AML-193 (cell line): ENCODE results near the gene MSX2.
"Not testable (repeated sequence)": the region's sequence is repeated elsewhere in the genome, so short reads cannot be mapped to it uniquely, and the experiment has no call there.

Source experiments
- DNase-seq, 2 experiments: peaks; one replicate each; lab custom pipeline; 2025; lab: John Stamatoyannopoulos, UW

The MSX2 gene

DNA sequence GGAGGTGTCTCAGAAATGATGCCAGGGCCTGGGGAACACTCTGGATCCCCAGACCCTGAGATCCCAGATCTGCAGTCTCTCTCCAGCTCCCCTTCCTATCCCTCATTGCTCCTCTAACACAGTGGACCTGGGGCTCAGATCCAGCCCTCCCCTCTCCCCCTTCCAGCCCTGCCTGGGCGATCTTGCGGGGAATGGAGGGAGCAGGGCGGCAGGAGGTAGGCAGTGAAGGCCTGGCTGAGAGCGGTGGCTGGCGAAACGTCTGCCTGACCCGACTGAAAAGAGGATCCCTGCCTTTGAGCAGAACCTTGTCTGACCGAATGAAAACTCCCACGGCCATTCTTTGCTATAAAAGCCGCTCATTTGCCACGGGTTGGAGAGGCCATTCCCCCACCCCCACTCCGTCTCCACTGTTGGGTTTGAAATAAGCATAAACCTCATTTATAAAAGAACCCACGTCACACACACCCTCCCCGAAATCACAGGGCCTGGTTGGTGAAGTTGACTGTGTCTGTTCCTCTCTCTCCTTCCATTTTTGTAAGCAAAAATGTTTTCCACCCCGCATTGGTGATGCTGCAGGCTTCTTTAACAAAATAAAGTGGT, 8.8 kb downstream of the MSX2 start:
- DNase-seq = no peak

DNA sequence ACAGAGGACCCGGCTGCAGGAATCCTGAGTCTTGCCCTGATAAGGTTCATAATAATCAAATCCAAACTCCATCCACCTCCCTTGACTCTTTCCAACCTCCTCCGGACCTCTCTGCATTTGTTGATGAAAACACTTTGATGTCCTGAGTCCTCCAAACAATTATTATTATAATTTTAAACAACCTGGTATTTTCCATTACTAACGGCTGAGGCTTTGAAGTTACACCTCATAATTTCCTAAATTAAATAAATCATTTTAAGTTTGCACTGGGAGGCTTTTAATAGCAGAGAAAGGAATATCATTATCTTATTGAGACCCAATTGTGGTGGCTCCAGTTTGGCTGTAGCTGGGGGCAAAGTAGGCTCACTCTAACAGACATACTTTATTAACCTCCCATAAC, 9.5 kb downstream of the MSX2 start:
- no peak for DNase-seq

DNA sequence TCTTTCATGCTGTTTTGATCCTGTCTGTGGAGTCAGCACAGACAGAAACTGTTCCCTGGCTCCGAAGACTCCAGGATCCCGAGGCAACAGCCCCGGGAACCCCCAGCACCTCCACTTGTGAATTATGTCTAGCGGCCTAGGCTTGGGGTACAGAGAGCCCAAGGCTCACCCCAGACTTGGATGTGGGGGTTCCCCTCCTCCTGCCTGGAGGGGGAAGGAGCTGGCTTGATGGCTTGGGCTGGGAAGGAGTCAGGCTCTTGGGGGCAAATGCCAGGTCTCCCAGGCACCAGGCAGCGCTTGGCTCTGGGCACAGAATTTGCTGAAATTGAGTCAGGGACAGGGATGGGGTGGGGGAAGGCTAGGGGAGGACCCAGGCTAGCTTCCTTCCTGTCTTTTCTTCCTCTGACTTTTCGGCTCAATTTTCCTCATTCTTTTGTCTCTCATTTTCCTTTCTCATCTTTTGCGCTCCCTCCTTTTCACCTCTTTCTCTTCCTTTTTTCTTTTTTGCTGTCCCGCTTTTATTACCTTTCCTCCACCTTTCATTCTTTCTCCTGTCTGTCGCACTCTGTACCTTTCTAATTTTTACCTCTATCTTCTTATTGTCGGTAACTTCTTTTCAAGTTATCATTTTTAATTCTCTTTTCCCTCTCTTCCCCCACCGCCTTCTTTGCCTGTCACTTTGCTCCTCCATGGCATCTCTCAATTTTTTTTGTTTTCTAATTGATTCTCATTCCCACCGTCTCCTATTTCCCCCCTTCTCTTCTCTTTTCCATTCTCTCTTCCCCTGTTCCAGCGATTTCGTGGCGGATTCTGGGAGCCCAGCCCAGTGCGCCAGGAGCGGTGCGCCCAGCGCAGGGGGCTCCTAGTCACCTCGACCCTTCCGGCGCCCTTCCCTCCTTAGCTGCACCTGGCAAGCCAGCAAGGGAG, 10.5 kb downstream of the MSX2 start:
- DNase-seq = no peak

DNA sequence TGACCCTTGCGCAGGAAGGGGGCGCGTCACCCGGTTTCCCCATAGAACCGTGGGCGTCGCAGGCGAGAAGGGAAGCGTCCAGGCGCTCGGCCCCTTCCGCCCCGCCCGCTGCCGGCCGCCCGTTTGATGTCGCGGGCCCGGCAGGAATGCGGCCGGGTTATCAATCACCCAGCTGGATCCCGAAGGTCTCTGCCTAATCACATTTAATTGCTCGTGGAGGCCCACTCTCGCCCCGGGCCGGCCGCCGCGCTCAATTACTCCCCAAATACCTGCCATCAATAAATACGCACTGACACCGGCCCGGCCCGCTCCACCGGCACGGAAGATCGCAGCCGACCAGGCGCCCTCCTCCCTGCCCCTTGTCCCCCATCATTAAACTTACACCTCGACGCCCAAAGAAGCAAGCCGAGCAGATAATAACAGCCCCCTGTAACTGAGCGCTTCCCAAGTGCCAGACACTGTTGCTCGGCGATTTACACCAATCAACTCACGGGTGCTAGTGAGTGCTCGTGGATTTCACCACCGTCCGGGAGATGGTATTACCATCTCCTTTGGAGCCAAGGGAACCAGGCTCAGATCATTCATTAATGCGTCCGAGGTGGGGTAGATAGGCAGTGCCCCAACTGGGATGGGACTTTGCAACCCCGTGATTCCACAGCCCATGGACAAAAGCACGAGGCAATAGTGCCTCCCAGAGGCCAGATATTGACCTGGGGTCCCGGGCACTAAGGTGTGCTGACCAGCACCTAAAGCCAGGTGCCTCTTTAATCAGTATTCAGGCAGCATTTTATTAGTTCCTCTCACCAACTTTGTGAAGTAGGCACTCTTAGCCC, 11.3 kb downstream of the MSX2 start:
- no peak for DNase-seq

DNA sequence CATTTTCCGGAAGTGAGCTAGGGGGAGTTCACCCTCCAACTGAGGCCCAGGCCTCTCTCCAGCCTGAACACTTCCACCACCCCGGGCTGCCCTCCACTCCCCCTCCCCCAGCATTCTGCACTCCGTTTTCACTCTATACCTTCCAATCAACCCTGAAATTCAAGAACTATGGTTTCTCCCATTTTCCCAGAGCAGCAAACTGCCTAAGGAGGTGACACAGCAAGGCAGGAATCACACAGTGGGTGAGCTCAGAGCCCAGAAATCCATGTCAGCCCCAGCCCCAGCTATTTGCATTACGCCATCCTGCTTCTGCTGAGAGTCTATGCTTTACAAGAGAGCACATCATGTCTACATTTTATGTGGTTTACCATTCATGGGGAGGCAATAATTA, 11.9 kb downstream of the MSX2 start:
- no peak for DNase-seq

DNA sequence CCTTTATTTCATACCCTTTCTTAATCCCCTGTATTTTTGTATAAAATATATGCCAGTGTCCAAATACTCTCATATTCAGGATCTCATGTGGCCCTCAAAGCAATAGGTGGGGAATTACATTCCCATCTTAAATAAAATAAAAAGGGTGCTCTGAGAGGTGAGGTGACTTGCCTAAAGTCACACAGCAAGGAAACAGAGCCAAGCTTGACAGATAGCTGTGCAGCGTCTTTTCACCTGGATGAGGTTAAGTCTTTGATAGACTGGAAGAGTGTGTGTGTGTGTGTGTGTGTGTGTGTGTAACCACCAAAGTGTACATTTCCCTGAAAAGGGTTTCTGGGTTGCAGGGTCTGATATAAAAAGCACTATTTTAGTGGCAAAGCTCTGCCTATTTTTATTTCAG, 12.4 kb downstream of the MSX2 start:
- no peak for DNase-seq

DNA sequence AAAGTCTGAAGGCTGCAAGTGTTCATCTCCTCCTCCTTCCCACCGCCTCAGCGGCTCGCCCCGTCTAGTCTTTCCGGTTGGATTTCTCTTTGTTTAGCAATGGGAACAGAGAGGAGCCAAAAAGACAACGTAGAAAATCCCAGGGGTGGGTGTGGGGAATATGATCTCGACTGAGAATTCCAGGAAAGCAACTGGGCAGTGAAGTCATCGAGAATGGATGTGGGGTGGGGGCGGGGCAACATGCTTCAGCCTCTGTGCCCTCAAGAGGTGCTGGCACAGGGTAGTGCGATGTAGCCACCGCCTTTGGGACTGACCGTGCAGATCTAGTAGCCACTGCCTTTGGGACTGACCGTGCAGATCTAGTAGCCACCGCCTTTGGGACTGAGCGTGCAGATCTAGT, 12.9 kb downstream of the MSX2 start:
- no peak for DNase-seq

DNA sequence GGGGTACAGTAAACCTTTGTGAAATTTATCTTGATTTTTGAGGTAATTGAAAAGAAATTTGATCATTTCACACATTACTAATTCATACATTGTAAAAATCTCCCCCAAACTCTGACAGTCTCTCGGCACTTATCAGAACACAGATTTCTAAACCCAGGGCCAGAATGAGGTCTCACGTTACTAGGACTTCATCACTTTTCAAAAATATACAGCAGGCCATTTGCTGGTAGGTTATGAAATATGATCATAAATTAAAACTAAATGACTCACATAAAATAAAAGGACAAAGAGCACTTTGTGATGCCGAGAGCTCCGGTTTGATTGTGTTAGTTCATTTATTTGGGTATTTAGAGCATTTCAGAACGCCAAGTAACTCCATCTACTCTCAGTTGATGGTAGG, 17.0 kb downstream of the MSX2 start:
- no peak for DNase-seq

DNA sequence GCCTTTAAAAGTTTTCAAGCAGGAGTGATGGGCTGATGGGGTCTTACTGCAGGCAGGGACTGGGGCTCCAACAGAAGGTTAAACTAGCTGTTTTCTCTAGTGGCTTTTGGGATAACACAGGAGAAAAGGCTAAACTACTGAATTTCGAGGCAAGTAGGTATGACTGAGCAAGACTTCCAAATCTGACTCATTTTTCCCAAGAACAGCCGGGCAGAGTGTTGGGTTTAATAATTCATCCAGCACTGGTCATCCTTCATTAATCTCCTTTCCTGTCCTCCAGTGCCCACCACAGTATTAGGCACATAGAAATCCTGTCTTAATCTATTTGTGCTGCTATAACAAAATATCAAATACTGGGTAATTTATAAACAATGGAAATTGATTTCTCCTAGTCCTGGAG, 20.5 kb downstream of the MSX2 start:
- DNase-seq = no peak

DNA sequence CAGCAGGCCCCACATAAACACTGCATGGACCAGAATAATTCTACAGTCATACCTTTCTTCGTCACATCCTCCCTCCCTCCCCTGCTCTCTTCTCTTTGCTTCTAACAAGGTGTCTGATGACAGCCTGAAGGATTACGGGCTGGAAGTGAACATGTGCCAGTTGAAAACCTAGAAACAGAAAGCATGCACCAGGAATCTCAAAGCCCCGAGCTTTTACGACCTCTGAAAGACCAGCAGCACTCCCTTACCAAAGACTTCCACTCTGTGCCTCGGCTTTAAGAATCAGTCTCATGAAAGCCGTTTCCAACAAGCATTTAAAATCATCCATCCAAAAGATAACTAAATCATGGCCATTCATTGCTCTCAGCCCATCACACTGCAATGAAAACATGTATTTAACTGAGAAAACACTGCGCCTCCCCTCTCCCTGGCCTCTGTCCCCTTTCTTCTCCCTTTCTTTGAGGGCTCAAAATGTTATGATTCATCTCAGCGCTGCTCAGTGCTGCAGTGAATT, 21.3 kb downstream of the MSX2 start:
- no peak for DNase-seq

DNA sequence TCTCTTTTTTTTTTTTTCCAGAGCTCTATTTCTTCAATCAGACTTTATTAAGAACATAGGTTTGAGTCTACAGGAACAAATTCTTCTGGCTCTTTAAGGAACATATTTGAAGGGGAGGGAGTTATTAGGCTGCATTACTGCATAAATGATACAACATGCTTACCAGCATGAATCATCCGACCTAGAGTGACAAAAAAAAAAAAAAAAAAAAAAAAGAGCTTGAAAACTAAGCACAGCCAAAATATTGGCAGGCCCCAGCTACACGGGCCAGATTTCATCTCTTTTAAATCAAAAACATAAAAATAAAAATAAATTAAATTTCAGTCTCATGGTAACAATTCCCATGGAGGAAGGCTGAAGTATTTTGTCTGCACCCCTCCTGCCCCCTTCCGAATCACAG, 26.3 kb downstream of the MSX2 start:
- DNase-seq = no peak

DNA sequence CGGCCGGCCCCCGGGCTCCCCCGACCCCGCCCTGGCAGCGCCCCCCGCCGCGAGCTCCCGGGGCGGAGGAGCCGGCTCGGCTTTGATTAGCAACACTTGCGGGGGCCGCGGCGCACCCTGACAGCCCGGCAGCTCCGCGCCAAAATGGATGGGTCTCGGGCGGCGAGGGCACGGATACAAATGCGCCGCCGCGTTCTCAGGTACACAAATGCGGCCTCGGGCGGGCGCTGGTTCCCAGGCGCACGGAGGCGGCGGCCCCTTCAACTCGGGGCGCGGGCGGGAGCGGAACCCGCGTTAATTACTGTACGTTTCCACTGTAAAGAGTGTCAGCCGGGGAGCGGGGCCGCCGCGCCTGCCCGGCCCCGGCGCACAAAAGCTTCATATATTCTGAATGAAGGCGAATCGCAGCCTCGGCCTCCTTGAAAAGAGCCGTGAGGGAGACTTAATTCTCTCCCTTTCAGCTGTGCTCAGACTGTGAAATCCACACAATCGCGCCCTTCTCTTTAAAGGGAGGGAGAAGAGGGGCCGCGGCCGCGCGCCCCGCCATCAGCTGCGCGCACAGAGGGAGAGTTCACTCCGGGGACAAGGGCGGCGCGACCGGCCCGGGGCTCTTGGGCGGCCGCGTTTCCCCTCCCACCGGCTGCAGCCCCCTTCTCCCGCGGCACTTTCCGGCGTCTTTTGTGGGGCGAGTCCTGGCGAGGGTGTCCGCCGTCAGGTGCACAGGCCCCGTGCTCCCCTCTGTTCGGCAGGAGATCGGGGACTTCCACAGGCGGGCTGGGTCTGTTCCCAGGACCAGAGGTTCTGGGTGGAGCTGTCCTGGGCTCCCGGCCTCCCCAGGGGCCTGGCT, 27.0 kb downstream of the MSX2 start:
- no peak for DNase-seq

DNA sequence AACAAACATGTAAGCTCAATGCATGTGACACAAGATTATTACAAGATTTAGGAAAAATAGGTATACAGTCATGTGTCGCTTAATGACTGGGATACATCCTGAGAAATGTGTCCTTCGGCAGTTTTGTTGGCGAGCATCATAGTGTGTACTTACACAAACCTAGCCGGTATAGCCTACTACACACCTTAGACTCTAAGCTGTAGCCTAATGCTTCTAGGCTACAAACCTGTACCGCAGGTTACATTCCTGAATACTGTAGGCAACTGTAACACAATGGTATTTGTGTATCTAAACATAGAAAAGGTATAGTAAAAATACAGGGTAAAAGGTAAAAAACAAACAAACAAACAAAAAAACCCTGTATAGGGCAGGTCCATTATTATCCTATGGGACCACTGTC, 27.7 kb downstream of the MSX2 start:
- DNase-seq = no peak

DNA sequence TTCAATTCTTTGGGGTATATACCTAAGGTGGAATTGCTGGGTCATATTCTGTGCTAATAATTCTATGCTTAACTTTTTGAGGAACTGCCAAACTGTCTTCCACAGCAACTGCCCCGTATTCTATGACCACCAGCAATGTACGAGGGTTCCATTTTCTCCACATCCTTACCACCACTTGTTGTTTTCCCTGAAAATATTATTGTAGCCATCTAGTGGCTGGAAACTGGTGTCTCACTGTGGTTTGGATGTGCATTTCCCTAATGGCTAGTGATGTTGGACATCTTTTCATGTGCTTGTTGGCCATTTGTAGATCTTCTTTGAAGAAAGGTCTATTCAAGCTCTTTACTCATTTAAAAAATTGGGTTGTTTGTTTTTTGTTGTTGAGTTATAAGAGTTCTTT, 30.7 kb downstream of the MSX2 start:
- peak in 1 of 2 experiments; percentile 1 for DNase-seq

DNA sequence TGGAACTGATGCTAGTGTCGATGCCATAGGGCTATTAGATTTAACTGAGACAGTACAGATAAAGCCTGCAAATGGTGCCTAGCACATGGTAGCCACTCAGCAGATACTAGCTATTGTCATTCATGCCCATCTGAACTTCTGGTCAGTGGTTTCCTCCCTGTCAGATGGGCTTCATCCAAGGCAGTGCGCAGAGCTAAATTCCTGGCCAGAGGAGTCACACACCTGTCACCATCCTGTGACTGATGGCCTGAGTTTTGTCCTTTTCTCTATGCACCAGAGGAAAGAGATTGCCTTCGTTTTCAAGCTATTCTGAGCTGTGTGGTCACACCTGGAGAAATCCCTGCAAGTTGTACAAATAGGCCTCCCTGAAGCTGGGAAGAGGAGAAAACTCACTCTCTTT, 34.7 kb downstream of the MSX2 start:
- no peak for DNase-seq

DNA sequence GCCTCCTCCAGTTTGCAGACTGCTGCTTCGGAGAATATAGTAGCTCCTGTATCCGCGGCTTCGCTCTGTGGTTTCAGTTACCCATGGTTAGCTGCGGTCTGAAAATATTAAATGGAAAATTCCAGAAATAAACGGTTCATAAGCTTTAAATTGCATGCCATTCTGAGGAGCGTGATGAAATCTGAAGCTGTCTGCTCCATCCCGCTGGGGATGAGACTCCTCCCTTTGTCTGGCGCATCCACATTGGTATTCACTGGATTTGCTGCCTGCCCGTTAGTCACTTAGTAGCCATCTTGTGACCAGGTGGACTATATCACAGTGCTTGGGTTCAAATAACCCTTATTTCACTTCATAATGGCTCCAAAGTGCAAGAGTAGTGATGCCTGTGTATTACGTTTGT, 36.3 kb downstream of the MSX2 start:
- no peak for DNase-seq

DNA sequence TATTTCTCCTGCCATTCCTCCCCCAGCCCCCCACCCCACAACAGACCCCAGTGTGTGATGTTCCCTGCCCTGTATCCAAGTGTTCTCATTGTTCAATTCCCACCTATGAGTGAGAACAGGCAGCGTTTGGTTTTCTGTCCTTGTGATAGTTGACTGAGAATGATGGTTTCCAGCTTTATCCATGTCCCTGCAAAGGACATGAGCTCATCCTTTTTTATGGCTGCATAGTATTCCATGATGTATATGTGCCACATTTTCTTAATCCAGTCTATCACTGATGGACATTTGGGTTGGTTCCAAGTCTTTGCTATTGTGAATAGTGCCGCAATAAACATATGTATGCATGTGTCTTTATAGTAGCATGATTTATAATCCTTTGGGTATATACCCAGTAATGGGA, 37.0 kb downstream of the MSX2 start:
- not testable (repeated sequence) for DNase-seq

DNA sequence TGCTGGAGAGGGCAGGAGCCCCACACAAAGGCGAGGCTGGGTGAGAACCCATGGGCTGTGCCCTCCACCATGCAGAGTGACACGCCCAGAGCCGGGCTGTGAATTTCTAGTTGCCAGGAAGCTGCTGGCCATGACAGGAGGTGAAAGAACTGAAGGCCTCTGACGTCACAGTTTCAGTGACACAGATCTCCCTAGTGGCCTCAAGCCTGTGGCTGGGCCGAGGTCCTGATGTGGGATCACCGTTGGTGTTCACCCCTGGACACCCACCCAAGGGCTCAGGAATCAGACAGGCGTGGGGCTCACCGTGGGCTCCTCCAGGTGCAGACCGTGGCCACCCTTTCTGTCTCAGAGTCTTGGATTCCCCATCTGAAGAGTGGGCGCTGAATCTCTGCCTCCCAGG, 39.9 kb downstream of the MSX2 start:
- DNase-seq = no peak

DNA sequence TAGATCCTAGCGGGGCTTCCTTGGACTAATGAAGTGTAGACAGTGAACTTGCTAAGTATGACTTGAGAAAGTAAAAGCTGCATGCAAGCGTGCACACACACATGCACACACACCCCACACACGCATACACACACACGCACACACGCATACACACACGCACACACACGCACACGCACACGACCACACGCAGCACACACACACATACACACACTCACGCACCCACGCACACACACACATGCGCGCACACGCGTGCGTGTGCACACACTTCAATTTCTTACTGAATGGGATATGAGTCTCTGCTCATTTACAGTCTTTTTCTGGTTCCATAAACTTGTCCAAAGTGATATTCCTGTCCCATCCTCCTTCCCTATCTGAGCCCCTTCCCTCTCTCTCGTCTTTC, 41.2 kb downstream of the MSX2 start:
- no peak for DNase-seq

DNA sequence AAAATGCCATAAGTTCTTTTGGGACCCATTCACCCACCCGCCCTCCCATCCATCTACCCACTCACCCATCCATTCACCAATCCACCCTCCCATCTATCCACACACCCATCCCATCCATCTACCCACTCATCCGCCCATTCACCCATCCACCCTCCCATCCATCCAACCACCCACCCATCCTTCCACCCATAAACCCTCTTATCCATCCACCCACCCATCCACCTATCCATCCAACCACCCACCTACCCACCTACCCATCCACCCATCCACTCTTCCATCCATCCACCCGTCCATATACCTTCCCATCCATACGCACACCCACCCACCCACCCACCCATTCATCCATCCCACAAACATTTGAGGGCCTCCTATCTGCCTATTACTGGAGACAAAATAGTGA, 43.3 kb downstream of the MSX2 start:
- DNase-seq = no peak

DNA sequence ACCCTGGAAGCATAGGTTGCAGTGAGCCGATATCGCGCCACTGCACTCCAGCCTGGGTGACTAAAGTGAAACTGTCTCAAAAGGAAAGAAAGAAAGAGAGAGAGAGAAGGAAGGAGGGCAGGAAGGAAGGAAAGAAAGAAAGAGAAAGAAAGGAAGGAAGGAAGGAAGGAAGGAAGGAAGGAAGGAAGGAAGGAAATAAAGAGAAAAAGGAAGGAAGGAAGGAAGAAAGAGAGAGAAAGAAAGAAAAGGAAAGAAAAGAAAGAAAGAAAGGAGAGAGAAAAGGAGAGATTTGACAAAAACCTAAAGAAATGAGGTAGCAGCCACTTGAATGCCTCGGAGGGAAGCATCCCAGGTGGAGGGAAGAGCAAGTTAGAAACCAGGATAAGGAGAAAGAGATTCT, 44.6 kb downstream of the MSX2 start:
- DNase-seq = no peak

DNA sequence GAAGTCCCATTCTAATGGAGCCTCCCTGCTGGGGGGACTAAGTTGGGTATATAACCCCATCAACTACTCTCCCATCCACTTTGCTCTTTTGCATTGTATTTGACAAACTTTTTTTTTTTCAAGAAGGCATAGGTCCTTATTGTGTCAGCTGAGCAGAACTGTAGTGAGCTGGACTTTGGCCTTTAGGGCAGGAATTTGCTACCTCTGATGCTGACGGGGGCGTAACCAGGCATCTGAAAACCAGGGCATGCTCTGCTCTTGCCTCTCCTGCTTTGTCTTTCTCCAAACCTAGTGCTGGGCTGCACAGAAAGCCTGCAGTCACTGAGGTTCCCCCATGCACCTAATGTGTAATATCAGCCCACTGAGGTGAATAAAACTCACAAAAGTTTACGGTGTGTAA, 49.0 kb downstream of the MSX2 start:
- no peak for DNase-seq
